Keratinocyte (primary cell): Measurements from ENCODE around the gene PAPPA2. TPM values are rescaled to one million over a fixed set of nuclear protein-coding genes. Genes with fewer than 3 reads are reported as not detected.

Experiments
- DNase-seq: peaks from one replicate; pipeline ENCODE4 v3.0.0-alpha.2; 2011; ENCODE audit warnings: low read depth, missing footprints, low spot score
- FAIRE-seq: peaks from 2 replicates; lab custom pipeline; 2011; peaks lifted over from hg19 to GRCh38; lab: Jason Lieb, UNC
- H2AFZ ChIP-seq: 2 replicates; pipeline ENCODE4 v1.6.0; 2012; ENCODE audit warnings: low read length, control low read depth, inconsistent platforms; ENCODE audit not compliant: control insufficient read depth
- H3K27ac ChIP-seq: 2 replicates; pipeline ENCODE4 v1.5.1; 2011; ENCODE audit warnings: low read length; ENCODE audit not compliant: control insufficient read depth, insufficient read depth
- H3K27me3 ChIP-seq: 3 replicates; pipeline ENCODE4 v1.6.0; 2011; ENCODE audit warnings: low read length; ENCODE audit not compliant: control insufficient read depth, insufficient read depth; ENCODE audit errors: extremely low read depth
- H3K36me3 ChIP-seq, 2 experiments: 2 replicates in 1 of 2; 3 replicates in 1 of 2; pipeline ENCODE4 v1.5.1; 2011; ENCODE audit warnings: low read length in 2 of 2, mild to moderate bottlenecking in 1 of 2; ENCODE audit not compliant: control insufficient read depth in 2 of 2, insufficient read depth in 2 of 2; ENCODE audit errors: extremely low read depth in 1 of 2
- H3K4me1 ChIP-seq: 3 replicates; pipeline ENCODE4 v1.5.1; 2011; ENCODE audit warnings: low read length; ENCODE audit not compliant: control insufficient read depth, insufficient read depth; ENCODE audit errors: extremely low read depth
- H3K4me2 ChIP-seq: 3 replicates; pipeline ENCODE4 v1.6.0; 2011; ENCODE audit warnings: low read depth, low read length; ENCODE audit not compliant: control insufficient read depth, insufficient read depth; ENCODE audit errors: extremely low read depth
- H3K4me3 ChIP-seq, 3 experiments: fragments of 200-600 bp in 1 of 3; sonication (generic) in 1 of 3; 2 replicates in 2 of 3; 3 replicates in 1 of 3; pipeline ENCODE4 v1.5.1; 2011 to 2016; ENCODE audit warnings: low read length in 3 of 3, mild to moderate bottlenecking in 3 of 3, control low read depth in 2 of 3, inconsistent platforms in 1 of 3, low read depth in 1 of 3, mixed read lengths in 1 of 3, mixed run types in 1 of 3, moderate library complexity in 1 of 3; ENCODE audit not compliant: control insufficient read depth in 2 of 3, insufficient read depth in 2 of 3; ENCODE audit errors: extremely low read depth in 1 of 3
- H3K79me2 ChIP-seq: 2 replicates; pipeline ENCODE4 v1.6.0; 2012; ENCODE audit warnings: low read length; ENCODE audit not compliant: control insufficient read depth, insufficient read depth
- H3K9ac ChIP-seq: 3 replicates; pipeline ENCODE4 v1.6.0; 2011; ENCODE audit warnings: low read length; ENCODE audit not compliant: control insufficient read depth, insufficient read depth; ENCODE audit errors: extremely low read depth
- H3K9me1 ChIP-seq: 3 replicates; pipeline ENCODE4 v1.6.0; 2011; ENCODE audit warnings: low read length; ENCODE audit not compliant: control insufficient read depth, insufficient read depth; ENCODE audit errors: extremely low read depth
- H3K9me3 ChIP-seq: 2 replicates; pipeline ENCODE4 v1.5.1; 2012; ENCODE audit warnings: low read depth, low read length; ENCODE audit not compliant: control insufficient read depth
- H4K20me1 ChIP-seq: 3 replicates; pipeline ENCODE4 v1.6.0; 2011; ENCODE audit warnings: low read length; ENCODE audit not compliant: control insufficient read depth, insufficient read depth; ENCODE audit errors: extremely low read depth
- CTCF ChIP-seq, 3 experiments: IDR thresholded peaks in 1 of 3; conservative IDR thresholded peaks in 1 of 3; optimal IDR thresholded peaks in 1 of 3; 2 replicates in 2 of 3; 3 replicates in 1 of 3; pipeline versions ENCODE3 to v1.5.1; 2011; ENCODE audit warnings: low read length in 3 of 3, mild to moderate bottlenecking in 3 of 3, moderate library complexity in 2 of 3, control low read depth in 1 of 3, inconsistent platforms in 1 of 3; ENCODE audit not compliant: insufficient read depth in 2 of 3; ENCODE audit errors: extremely low read depth in 1 of 3
- EZH2 ChIP-seq: IDR thresholded peaks from one replicate; pipeline ENCODE4 v1.6.1; 2012; ENCODE audit warnings: inconsistent platforms, mild to moderate bottlenecking, low read length, moderate library complexity
- dilution Hi-C: fragments of 300-500 bp; cut with MboI; formaldehyde crosslinking; loops from one replicate; pipeline ENCODE4 v1.7.0; 2020; ENCODE audit warnings: low sequenced_read_pairs; ENCODE audit not compliant: extremely low pct_ligation_motif_present
- polyA plus RNA-seq, 5 experiments: library from polyadenylated mRNA; depleted of rRNA in 3 of 5; stranded (reverse) in 3 of 5; stranded (forward) in 1 of 5; unstranded in 1 of 5; fragments of >200 nt; gene quantifications; 1 replicate in 1 of 5; 2 replicates in 3 of 5; 3 replicates in 1 of 5; pipeline versions ENCODE4 v1.2.1 to v1.2.3, GENCODE V29; 2011 to 2012; ENCODE audit warnings: missing spikeins in 2 of 5, low read depth in 1 of 5, low replicate concordance in 1 of 5

The PAPPA2 gene
- polyA plus RNA-seq, 1 donor (not counting 4 experiments of a cell fraction or from before 2014, with no cell fraction given), result 0.07 TPM

- Histone ChIP-seq H2AFZ (no peak overlapping the region), H3K4me2 (no peak overlapping the region), H3K9me1 (no peaks in the 10 kb centered on the region), H3K4me3 (no peak overlapping the region), H3K36me3 (no peaks in the 10 kb centered on the region), H3K9me3 (no peaks in the 10 kb centered on the region), H3K79me2 (no peaks in the 10 kb centered on the region), H4K20me1 (no peaks in the 10 kb centered on the region), H3K4me1 (no peaks in the 10 kb centered on the region), H3K27ac (no peak overlapping the region), H3K27me3 (no peaks in the 10 kb centered on the region), H3K9ac (no peak overlapping the region)
- TF ChIP-seq EZH2, result no peak
- no peak for TF ChIP-seq CTCF (optimal IDR thresholded peaks at IDR 0.05 in 1 of 3, IDR thresholded peaks at IDR 0.05 in 1 of 3, conservative IDR thresholded peaks at IDR 0.05 in 1 of 3; ENCODE audit: extremely low read depth in 1 of 3, insufficient read depth in 2 of 3, low read length in 3 of 3)
- FAIRE-seq, result no peak
- no peak for DNase-seq
- dilution Hi-C loops, result no loop called here
Observed at GRCh38 chr1:176765608-176766007, 302.6 kb downstream of the PAPPA2 start.

GRCh38 chr1:176766779-176767178, 303.8 kb downstream of the PAPPA2 start:
- H3K9ac ChIP-seq, result no peak overlapping the region
- dilution Hi-C loops, result no loop called here
- DNase-seq, result no peak
- no peak for FAIRE-seq
- no peak overlapping the region for H3K27ac ChIP-seq
- no peak overlapping the region for H3K4me3 ChIP-seq
- H3K79me2 ChIP-seq, result no peaks in the 10 kb centered on the region
- no peak overlapping the region for H3K4me2 ChIP-seq
- H3K36me3 ChIP-seq, result no peaks in the 10 kb centered on the region
- no peaks in the 10 kb centered on the region for H4K20me1 ChIP-seq
- no peak overlapping the region for H2AFZ ChIP-seq
- H3K27me3 ChIP-seq, result no peaks in the 10 kb centered on the region
- no peaks in the 10 kb centered on the region for H3K4me1 ChIP-seq
- H3K9me1 ChIP-seq, result no peaks in the 10 kb centered on the region
- TF ChIP-seq EZH2, result no peak
- no peak for TF ChIP-seq CTCF (optimal IDR thresholded peaks at IDR 0.05 in 1 of 3, IDR thresholded peaks at IDR 0.05 in 1 of 3, conservative IDR thresholded peaks at IDR 0.05 in 1 of 3; ENCODE audit: extremely low read depth in 1 of 3, insufficient read depth in 2 of 3, low read length in 3 of 3)
- no peaks in the 10 kb centered on the region for H3K9me3 ChIP-seq
